ENCODE results near the gene PRM1. TPM values are rescaled to one million over a fixed set of nuclear protein-coding genes. Genes with fewer than 3 reads are reported as not detected.

PRM1 gene
- total and polyA plus RNA-seq, 8 donors, result not detected

- Histone ChIP-seq H3K4me3 (no peak overlapping the region), H3K36me3 (no peaks in the 10 kb centered on the region), H3K9me3 (no peaks in the 10 kb centered on the region), H3K27ac (no peak overlapping the region), H3K4me1 (peaks cover under 1 to 4% (median 3%) of the 10 kb centered on the region in 3 donors), H3K27me3 (no peaks in the 10 kb centered on the region)
- intact Hi-C loops (cut with DNase I), result no loop called here
- FAIRE-seq (no peak), ATAC-seq (no peak), DNase-seq (no peak)
- TF ChIP-seq CTCF (IDR thresholded peaks at IDR 0.05), result no peak
- WGBS, 2 donors, result 79 to 82% methylated on average over 9 of the region's 9 CpGs
Observed at GRCh38 chr16:11264155-11264832, 16.8 kb downstream of the PRM1 start.

- Histone ChIP-seq H3K27ac (no peak overlapping the region), H3K9me3 (no peaks in the 10 kb centered on the region), H3K4me3 (no peak overlapping the region), H3K27me3 (no peaks in the 10 kb centered on the region), H3K36me3 (no peaks in the 10 kb centered on the region), H3K4me1 (peaks cover 3 to 10% (median 7%) of the 10 kb centered on the region in 3 donors)
- TF ChIP-seq CTCF (IDR thresholded peaks at IDR 0.05), result no peak
- intact Hi-C loops (cut with DNase I), result no loop called here
- no peak for DNase-seq
- ATAC-seq, result no peak
- no peak for FAIRE-seq
- 76 to 85% methylated on average over 4 of the region's 4 CpGs for WGBS, 2 donors
Observed at GRCh38 chr16:11263737-11264136, 17.4 kb downstream of the PRM1 start.

- Histone ChIP-seq H3K27me3 (no peaks in the 10 kb centered on the region), H3K36me3 (no peaks in the 10 kb centered on the region), H3K4me1 (peaks cover 3 to 11% (median 11%) of the 10 kb centered on the region in 3 donors), H3K27ac (no peak overlapping the region), H3K4me3 (no peak overlapping the region), H3K9me3 (no peaks in the 10 kb centered on the region)
- no peak for FAIRE-seq
- WGBS, 2 donors, result 76 to 77% methylated on average over 8 of the region's 8 CpGs
- no peak for DNase-seq
- TF ChIP-seq CTCF (IDR thresholded peaks at IDR 0.05), result no peak
- intact Hi-C loops (cut with DNase I), result no loop called here
- no peak for ATAC-seq
Observed at GRCh38 chr16:11262915-11263314, 18.2 kb downstream of the PRM1 start.

- Histone ChIP-seq H3K36me3 (no peaks in the 10 kb centered on the region), H3K9me3 (no peaks in the 10 kb centered on the region), H3K4me1 (peaks cover 3 to 17% (median 11%) of the 10 kb centered on the region in 3 donors), H3K4me3 (no peak overlapping the region), H3K27ac (no peak overlapping the region), H3K27me3 (no peaks in the 10 kb centered on the region)
- DNase-seq, result no peak
- FAIRE-seq, result no peak
- no peak for ATAC-seq
- 57 to 63% methylated on average over 3 of the region's 3 CpGs for WGBS, 2 donors
- no peak for TF ChIP-seq CTCF (IDR thresholded peaks at IDR 0.05)
- intact Hi-C loops (cut with DNase I), result no loop called here
Observed at GRCh38 chr16:11260596-11260966, 20.5 kb downstream of the PRM1 start.

Data from pancreas (tissue), 10 donors.